ENCODE data around the gene RPL23. TPM values are rescaled to one million over a fixed set of nuclear protein-coding genes. Genes with fewer than 3 reads are reported as not detected.

RPL23 gene
- total and polyA plus RNA-seq, 10 of the 15 experiments (the other 5 are each of a cell fraction or from before 2014, with no cell fraction given): 2,200 to 4,821 (median 3,043) TPM

DNA sequence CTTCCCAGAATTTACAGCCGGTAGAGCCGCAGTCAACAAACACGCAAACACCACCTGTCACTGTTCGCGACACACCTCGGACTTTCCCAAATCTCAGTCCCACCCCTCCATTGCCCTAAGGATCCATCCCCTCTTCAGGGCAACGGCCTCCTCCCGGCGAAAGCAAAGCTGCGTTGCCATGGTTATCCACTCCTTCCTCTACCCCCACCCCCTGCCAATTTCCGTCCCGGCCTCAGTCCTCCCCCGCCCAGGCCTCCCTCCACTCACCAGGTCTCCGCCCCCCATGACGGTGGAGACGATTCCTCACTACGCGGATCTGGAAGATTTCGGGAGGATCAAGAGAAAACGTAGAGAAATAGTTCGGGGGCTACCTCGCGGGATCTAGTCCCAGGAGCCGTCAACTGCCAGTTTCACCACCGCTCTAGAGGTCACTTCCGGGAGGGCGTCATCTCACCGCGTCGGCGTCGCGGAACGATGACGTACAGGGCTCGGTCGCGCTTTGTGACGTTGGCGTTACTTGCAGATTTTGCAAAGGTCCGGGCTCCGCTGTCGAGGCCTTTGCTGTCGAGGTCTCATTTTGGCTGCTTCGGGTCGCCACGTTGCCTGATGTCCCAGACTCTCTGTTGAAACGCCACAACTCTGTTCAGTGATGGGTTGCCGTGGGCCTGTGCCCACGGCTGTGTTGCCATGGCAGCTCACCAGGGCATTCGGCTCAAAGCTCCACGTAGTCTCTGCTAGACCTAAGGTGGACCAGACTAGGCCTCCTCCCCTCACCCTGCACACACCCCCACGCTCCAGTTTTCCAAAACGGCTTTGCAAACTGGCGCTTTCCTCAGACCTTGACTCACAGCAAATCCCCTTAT lies 28.4 kb downstream of the RPL23 start, which contains the start of gene CWC25:
CWC25 (minus strand) TSS at position 423 of the 863 bp plus-strand sequence; CDS start at position 285, 138 bp downstream.
- H2AFZ ChIP-seq (ENCODE audit: control insufficient read depth, low read depth, low read length): peak within 1 kb of the TSS; percentile 83
- intact Hi-C loops (cut with micrococcal nuclease; ENCODE audit: unreplicated experiment): no loop called here
- ChIA-PET RAD21 (ENCODE audit: unreplicated experiment) (interaction anchor here (0.6 to 1.3 kb wide), 6 partner anchors 21 to 328 kb away, joined by 3 to 8 read pairs (median 4); partner anchors contain the start of gene RPL23), SMC1A (ENCODE audit: uncharacterized antibody, unreplicated experiment) (interaction anchor here (0.7 to 1.3 kb wide), 6 partner anchors 26 to 48 kb away, joined by 3 to 13 read pairs (median 3); partner anchors contain the start of genes LASP1 and RPL23), POLR2A (interaction anchor here (0.5 to 3.2 kb wide), 9 partner anchors 20 to 135 kb away, joined by 3 to 37 read pairs (median 3); partner anchors contain the start of genes LASP1 and RPL23), CTCF (interaction anchor here (0.6 to 1.4 kb wide), 5 partner anchors 29 to 972 kb away, joined by 3 to 5 read pairs (median 3); partner anchors contain the start of gene RPL23)
- DNase-seq (ENCODE audit: low read depth, low spot score) (peak; percentile 97), ATAC-seq (peak; percentile 92), FAIRE-seq (no peak)
- H3K36me3 ChIP-seq (ENCODE audit: control insufficient read depth in 2 of 2, insufficient read depth in 2 of 2, low read length in 1 of 2): peaks cover 1 to 10% of the 10 kb centered on the region in 2 experiments
- peak within 1 kb of the TSS; percentile 87 for H3K4me3 ChIP-seq
- no peaks in the 10 kb centered on the region for H3K27me3 ChIP-seq (replicated peaks in 1 of 2; ENCODE audit: control insufficient read depth in 2 of 2, insufficient read depth in 2 of 2, low read length in 1 of 2)
- H3K4me2 ChIP-seq (ENCODE audit: control insufficient read depth, insufficient read depth): peak within 1 kb of the TSS; percentile 89
- peak within 1 kb of the TSS; percentile 84 for H3K9ac ChIP-seq (ENCODE audit: control insufficient read depth, insufficient read depth, low read length)
- in situ Hi-C loops (cut with MboI): no loop called here
- no peaks in the 10 kb centered on the region for H4K20me1 ChIP-seq (ENCODE audit: control insufficient read depth, insufficient read depth)
- peaks cover 6% of the 10 kb centered on the region for H3K4me1 ChIP-seq (ENCODE audit: control insufficient read depth, insufficient read depth, low read length)
- peaks cover 29% of the 10 kb centered on the region for H3K79me2 ChIP-seq (ENCODE audit: control insufficient read depth, insufficient read depth, low read length)
- peak within 1 kb of the TSS; percentile 90 for H3K27ac ChIP-seq (ENCODE audit: control insufficient read depth, insufficient read depth)
- BruUV-seq (replicated peaks): TSS peak; percentile 86
- WGBS (ENCODE audit: insufficient coverage, insufficient replicate concordance, low lambda C conversion rate, missing lambda C conversion rate): 2% methylated on average over 55 of the region's 55 CpGs
- no peaks in the 10 kb centered on the region for H3K9me3 ChIP-seq (replicated peaks; ENCODE audit: control insufficient read depth, insufficient read depth, low read length)
- TF ChIP-seq, protein P1, sequence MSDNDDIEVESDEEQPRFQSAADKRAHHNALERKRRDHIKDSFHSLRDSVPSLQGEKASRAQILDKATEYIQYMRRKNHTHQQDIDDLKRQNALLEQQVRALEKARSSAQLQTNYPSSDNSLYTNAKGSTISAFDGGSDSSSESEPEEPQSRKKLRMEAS (IDR thresholded peaks at IDR 0.05; ENCODE audit: low read depth, low read length): peak; percentile 88
- TF ChIP-seq EED (IDR thresholded peaks at IDR 0.05; ENCODE audit: low read depth): no peak
- no peak for TF ChIP-seq ATF2 (IDR thresholded peaks at IDR 0.05; ENCODE audit: low read length)
- TF ChIP-seq YBX1 (IDR thresholded peaks at IDR 0.05): no peak
- TF ChIP-seq CBX5 (IDR thresholded peaks at IDR 0.05; ENCODE audit: low read depth): no peak
- no peak for TF ChIP-seq BCL11A (IDR thresholded peaks at IDR 0.05; ENCODE audit: low read depth, low read length)
- peak; percentile 72 for TF ChIP-seq MXI1 (IDR thresholded peaks at IDR 0.05; ENCODE audit: low read depth, low read length)
- TF ChIP-seq IRF4 (IDR thresholded peaks at IDR 0.05; ENCODE audit: low read depth, low read length): peak; percentile 70; the same call in 1 of the 2 replicates
- peak; percentile 33 to 52; a peak in 1 of 4 replicates for TF ChIP-seq BHLHE40 (IDR thresholded peaks at IDR 0.05; ENCODE audit: borderline replicate concordance in 1 of 2, low read depth in 2 of 2, low read length in 1 of 2)
- peak; percentile 97 for TF ChIP-seq POLR2AphosphoS5 (IDR thresholded peaks at IDR 0.05; ENCODE audit: low read length)
- peak; percentile 100 for TF ChIP-seq CREM (IDR thresholded peaks at IDR 0.05; ENCODE audit: low read depth)
- 0 out of 2 replicates have a peak, but pooled peaks have one; percentile 32 for TF ChIP-seq MEF2A (IDR thresholded peaks at IDR 0.05; ENCODE audit: insufficient read depth, low read depth, low read length)
- no peak for TF ChIP-seq MYC (IDR thresholded peaks at IDR 0.05; ENCODE audit: insufficient read depth, insufficient read length, insufficient replicate concordance, low read length, severe bottlenecking)
- no peak; the same call in 1 of the 2 replicates for TF ChIP-seq HDGF (IDR thresholded peaks at IDR 0.05)
- no peak for TF ChIP-seq CUX1 (IDR thresholded peaks at IDR 0.05; ENCODE audit: insufficient replicate concordance, low read depth, low read length)
- no peak for TF ChIP-seq ZSCAN29 (IDR thresholded peaks at IDR 0.05)

Measured in GM12878 (cell line).